ENCODE measurements around the gene YPEL1. TPM values are rescaled to one million over a fixed set of nuclear protein-coding genes. Genes with fewer than 3 reads are reported as not detected.

Gene YPEL1
- total RNA-seq, 3 donors from 2014 or later: 0.13 to 0.19 (median 0.18) TPM

DNA sequence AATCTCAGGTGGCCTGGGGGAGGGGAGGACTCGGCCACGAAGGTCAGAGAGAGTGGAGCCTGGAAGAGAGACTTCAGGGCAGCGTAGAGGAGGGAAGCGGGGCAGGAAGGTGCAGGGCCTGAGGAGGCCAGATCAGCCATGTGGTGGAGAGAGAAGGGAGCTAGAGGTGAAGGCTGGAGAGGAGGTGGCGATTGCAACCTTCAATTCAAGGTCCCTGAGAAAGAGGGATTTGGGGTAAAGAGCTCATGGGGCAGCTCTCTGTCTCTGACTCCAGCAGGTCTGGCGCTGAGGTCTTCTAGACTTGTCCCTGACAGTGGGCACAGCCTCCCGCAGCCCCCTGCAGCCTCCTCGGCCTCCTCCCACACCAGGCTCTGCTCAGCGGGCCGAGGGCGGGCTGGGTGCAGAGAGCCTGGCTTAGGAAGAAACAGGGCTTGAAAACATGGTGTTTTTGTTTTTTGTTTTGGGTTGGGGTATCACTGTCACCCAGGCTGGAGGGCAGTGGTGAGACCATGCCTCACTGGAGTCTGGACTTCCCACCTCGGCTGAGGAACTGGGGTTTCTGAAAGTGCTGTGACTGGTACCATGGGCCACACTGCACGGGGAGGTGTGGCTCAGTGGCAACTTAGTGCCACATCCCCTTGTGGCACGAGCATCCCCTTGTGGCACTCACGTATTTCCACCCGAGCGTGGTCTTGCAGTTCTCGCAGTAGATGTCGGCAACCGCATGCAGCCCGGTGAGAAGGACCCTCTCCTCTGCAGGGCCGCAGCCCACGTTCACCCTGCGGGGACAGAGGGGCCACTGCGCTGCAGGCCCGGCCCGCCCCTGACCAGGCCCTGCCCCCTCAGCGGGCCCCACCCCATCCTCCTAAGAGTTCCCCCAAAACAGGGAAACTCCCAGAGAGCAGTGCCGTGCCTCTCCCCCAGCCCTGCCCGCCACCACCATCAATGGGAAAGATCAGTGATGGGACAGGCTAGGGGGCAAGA, 32.6 kb downstream of the YPEL1 start:
- ATAC-seq (no peak), DNase-seq (no peak)
- Mint-ChIP-seq H3K27me3 (ENCODE audit: low read depth) (no peaks in the 10 kb centered on the region), H3K36me3 (ENCODE audit: insufficient read depth) (no peaks in the 10 kb centered on the region), H3K9me3 (no peaks in the 10 kb centered on the region), H3K4me1 (ENCODE audit: low read depth) (no peaks in the 10 kb centered on the region), H3K4me3 (no peak overlapping the region)

DNA sequence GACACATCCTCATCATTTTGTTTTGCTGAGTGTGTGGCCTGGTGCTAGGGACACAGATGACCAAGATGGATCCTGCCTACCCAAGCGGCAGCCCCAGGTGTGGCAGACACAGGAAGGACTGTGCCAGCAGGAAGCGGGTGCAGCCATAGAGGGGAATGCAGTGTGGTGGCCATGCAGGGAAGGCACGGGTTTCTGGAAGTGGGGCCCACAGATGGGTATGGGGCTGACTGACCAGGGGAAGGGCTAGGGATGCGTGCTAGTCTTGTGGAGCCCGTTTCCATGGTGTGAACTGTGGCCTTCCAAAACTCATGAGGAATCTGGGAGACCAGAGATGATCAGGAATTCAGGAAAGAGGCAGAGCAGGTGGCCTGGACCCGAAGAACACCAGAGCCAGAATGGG, 33.5 kb downstream of the YPEL1 start:
- H3K4me1 Mint-ChIP-seq (ENCODE audit: low read depth): no peaks in the 10 kb centered on the region
- peaks cover 1% of the 10 kb centered on the region for H3K36me3 Mint-ChIP-seq (ENCODE audit: insufficient read depth)
- no peaks in the 10 kb centered on the region for H3K9me3 Mint-ChIP-seq
- H3K4me3 Mint-ChIP-seq: no peak overlapping the region
- no peaks in the 10 kb centered on the region for H3K27me3 Mint-ChIP-seq (ENCODE audit: low read depth)
- ATAC-seq (no peak), DNase-seq (no peak)

DNA sequence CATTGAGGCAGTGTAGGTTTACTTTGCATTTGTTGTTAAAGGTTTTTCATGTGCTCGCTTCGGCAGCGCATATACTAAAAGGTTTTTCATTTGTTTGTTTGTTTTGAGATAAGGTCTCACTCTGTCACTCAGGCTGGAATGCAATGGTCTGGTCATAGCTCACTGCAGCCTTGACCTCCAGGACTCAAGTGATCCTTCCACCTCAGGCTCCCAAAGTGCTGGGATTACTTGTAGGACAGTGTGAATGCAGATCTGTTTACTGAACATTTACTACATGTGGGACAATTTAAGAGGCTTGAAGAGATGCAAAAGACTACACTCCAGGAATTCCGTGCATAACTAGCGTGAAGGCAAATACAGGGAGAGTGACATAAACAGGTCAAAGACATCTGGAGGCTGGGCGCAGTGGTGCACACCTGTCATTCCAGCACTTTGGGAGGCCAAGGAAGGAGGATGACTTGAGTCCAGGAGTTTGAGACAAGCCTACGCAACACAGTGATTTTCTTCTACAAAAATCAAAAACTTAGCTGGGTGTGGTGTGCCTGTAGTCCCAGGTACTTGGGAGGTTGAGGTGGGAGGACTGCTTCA, 34.1 kb downstream of the YPEL1 start:
- DNase-seq (no peak), ATAC-seq (no peak)
- Mint-ChIP-seq H3K9me3 (no peaks in the 10 kb centered on the region), H3K36me3 (ENCODE audit: insufficient read depth) (peaks cover 7% of the 10 kb centered on the region), H3K27me3 (ENCODE audit: low read depth) (no peaks in the 10 kb centered on the region), H3K4me3 (no peak overlapping the region), H3K4me1 (ENCODE audit: low read depth) (no peaks in the 10 kb centered on the region)

DNA sequence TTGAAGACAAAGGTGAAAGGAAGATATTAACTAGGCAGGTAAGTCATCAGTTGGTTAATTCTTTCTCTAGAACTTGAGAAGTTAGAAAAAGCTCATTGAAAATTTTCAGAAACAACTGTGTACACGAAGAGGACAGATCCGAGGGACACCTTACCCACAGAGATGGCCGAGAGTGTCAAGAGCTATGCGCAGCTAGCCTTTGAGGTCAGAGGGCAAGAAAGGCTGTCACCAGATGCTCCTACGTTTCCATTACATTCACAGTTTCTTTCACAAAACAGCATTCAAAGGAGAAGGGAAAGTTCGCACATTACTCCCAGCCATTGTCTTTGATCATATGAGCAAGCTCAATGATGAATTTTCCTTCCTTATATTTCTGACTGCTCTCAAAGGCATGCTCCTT, 34.8 kb downstream of the YPEL1 start:
- DNase-seq (no peak), ATAC-seq (no peak)
- no peaks in the 10 kb centered on the region for H3K27me3 Mint-ChIP-seq (ENCODE audit: low read depth)
- no peaks in the 10 kb centered on the region for H3K9me3 Mint-ChIP-seq
- H3K36me3 Mint-ChIP-seq (ENCODE audit: insufficient read depth): peaks cover 9% of the 10 kb centered on the region
- H3K4me3 Mint-ChIP-seq: no peak overlapping the region
- H3K4me1 Mint-ChIP-seq (ENCODE audit: low read depth): no peaks in the 10 kb centered on the region

DNA sequence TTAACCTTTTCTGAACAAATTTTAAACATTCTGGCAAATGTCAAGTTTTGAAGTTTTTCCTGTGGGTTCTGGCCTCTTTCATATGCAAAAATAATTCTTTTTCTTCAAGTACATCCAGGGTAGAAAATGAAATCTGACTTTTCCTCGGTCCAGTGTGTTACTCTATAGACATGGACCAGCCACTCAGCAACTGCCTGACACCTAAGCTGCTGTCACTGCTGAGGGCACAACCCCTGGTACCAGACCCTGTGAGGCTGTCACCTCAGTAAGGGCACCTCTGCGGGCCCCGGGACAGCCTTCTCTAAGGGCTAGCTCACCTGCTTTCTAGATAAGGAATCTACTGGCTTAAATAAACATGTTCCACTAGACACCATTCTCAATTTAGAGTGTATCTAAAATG, 36.0 kb downstream of the YPEL1 start:
- H3K4me3 Mint-ChIP-seq: no peak overlapping the region
- peaks cover 13% of the 10 kb centered on the region for H3K36me3 Mint-ChIP-seq (ENCODE audit: insufficient read depth)
- DNase-seq: no peak
- H3K4me1 Mint-ChIP-seq (ENCODE audit: low read depth): no peaks in the 10 kb centered on the region
- H3K27me3 Mint-ChIP-seq (ENCODE audit: low read depth): no peaks in the 10 kb centered on the region
- no peak for ATAC-seq
- no peaks in the 10 kb centered on the region for H3K9me3 Mint-ChIP-seq

DNA sequence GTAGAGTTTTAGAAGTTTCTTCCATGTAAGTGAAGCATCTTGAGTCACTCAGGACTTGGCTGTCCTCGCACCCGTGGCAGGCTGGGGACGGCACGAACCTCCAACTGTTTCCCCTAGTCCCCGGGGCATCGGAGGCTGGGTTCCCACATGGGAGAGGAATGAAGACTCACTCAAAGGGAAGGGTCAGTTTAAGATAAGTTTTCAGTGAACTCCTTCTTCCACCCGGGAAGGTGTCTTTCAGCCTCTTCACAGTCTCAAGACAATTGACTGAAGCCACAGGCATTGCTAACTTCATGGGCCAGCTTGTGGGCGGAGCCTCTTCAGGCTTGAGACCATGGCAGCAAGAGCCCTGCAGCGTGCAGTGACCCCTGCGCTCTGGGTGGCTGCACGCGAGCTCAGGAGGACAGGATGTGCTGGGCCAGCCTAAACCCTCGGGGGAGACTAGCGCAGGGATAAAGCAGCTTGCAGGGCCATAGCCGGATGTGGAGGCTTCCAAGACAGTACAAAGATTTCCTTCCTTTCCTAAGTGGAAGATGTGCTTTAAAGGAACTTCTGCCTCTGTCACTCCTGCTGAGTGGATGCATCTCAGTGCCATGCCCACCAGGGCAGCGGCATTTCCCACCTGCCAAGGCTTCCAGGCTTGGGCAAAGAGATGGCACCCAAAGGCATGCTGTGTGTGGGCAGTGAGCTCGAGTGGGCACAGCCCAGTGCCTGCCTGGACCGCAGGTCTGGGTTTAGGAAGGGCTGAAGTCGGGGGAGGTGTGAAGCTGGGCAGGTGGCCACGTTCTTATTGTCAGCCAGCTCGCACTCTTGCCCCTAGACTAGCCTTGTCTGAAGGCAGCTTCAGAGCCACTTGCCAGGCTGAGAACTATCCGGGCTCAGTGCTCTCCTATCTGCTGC, 36.9 kb downstream of the YPEL1 start:
- H3K27me3 Mint-ChIP-seq (ENCODE audit: low read depth): no peaks in the 10 kb centered on the region
- no peaks in the 10 kb centered on the region for H3K4me1 Mint-ChIP-seq (ENCODE audit: low read depth)

DNA sequence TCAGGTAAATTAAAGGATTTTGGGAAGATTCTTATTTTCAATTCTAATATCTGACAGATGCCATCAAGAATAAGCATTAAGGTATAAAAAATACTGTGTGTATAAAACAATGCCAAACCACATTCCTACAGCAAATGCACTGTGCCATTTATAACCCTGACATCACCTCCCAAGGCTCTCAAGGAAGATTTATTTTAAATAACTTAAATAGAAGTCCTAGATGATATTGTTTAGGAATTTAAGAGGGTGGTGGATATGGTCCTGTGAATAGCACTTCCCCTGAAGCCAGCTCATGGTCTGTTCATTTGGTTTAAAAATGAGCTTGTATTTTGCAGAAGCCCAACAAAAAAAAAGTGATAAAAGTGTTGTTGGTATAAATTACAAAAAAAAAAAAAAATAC, 37.7 kb downstream of the YPEL1 start:
- no peak overlapping the region for H3K4me3 Mint-ChIP-seq
- no peaks in the 10 kb centered on the region for H3K9me3 Mint-ChIP-seq
- peaks cover 15% of the 10 kb centered on the region for H3K36me3 Mint-ChIP-seq (ENCODE audit: insufficient read depth)
- ATAC-seq (no peak), DNase-seq (no peak)
- no peaks in the 10 kb centered on the region for H3K27me3 Mint-ChIP-seq (ENCODE audit: low read depth)
- no peaks in the 10 kb centered on the region for H3K4me1 Mint-ChIP-seq (ENCODE audit: low read depth)

More for the DNA sequence above, 36.9 kb downstream of the YPEL1 start:
- ATAC-seq (no peak), DNase-seq (no peak)
- no peaks in the 10 kb centered on the region for H3K9me3 Mint-ChIP-seq
- H3K36me3 Mint-ChIP-seq (ENCODE audit: insufficient read depth): peaks cover 13% of the 10 kb centered on the region
- H3K4me3 Mint-ChIP-seq: no peak overlapping the region

DNA sequence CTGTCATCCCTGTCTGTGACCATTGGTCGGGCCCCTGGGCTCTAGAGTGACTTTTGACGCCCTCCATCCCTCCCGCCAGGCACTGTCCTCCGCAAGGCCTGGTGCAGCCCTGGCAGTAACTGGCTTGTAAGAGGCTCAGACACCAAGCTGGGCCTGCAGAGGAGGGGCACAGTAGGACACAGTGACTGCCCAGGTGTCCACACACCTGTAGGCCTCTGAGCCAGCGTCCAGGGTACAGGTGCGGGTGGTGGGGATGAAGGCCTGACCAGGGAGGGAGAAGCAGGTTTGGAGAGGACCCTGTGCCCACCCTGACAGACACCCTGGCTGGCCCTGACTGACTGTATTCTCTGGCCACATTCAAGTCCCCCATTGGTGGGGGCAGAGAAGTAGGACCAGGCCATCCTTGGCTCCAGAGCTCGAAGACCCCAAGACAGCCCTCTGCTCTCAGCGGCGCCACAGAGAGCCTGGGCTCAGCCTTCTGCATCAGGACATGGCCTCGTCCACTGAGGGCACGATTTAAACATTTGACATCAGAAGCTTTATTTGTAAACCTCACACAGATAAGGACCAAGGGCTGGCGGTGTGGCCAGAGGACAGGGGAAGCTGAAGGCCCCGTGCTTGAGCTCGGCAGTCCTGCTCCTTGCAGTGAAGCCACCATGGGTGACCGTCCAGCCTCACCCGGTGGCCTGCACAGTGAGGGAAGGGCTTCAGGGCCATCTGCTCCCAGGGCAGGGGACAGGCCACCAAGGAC, 38.4 kb downstream of the YPEL1 start:
- DNase-seq (no peak), ATAC-seq (no peak)
- Mint-ChIP-seq H3K4me3 (no peak overlapping the region), H3K27me3 (ENCODE audit: low read depth) (no peaks in the 10 kb centered on the region), H3K36me3 (ENCODE audit: insufficient read depth) (peaks cover 15% of the 10 kb centered on the region), H3K4me1 (ENCODE audit: low read depth) (no peaks in the 10 kb centered on the region), H3K9me3 (no peaks in the 10 kb centered on the region)

DNA sequence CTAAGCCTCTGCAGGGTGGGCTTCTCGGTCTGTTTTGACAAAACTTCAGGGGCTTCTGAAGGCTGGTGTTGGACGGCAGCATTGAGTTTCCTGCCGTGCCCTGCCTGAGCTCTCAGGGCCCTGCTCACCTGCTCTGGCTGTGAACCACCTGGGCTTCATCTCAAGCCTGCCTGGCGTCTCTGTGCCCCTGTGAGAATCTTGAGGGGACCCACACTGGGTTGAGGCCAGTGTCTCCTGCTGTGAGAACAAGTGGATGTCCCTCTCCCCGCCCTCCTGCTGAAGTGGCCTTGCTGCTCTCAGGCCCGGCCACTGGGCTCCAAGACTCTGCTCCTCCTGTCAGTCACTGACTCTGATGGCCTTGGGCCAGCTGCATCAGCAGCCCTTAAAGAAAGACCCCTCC, 39.5 kb downstream of the YPEL1 start:
- no peaks in the 10 kb centered on the region for H3K9me3 Mint-ChIP-seq
- peaks cover 17% of the 10 kb centered on the region for H3K36me3 Mint-ChIP-seq (ENCODE audit: insufficient read depth)
- H3K27me3 Mint-ChIP-seq (ENCODE audit: low read depth): no peaks in the 10 kb centered on the region
- no peak overlapping the region for H3K4me3 Mint-ChIP-seq
- ATAC-seq: no peak
- no peak for DNase-seq
- no peaks in the 10 kb centered on the region for H3K4me1 Mint-ChIP-seq (ENCODE audit: low read depth)

DNA sequence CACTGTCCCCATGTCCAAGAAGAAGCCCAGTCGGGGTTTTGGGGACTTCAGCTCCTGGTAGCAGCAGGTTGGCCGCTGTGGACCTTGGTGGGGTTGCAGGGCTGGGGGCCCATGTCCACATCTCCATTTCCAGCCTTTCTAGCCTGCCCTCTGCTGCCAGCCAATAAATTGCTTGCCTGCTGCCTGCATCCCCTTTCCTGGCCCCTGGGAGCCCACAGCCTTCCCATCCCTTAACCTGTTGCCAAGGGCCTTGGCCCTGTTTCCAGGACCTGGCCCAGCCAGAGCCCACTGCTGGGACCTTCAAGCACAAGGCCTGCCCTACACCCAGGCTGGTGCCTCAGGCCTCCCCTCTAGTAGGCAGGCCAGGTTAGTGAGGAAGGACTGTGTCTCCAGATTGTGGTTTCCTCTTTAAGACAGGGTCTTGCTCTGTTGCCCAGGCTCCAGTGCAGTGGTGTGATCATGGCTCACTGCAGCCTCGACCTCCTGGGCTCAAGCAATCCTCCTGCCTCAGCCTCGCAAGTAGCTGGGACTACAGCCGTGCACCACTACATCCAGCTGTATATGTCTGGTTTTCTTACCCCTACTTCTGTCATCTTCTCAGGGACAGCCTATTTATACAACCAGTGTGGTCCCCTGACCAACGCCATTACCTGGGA, 40.0 kb downstream of the YPEL1 start:
- no peaks in the 10 kb centered on the region for H3K27me3 Mint-ChIP-seq (ENCODE audit: low read depth)
- ATAC-seq (no peak), DNase-seq (no peak)
- peaks cover 19% of the 10 kb centered on the region for H3K36me3 Mint-ChIP-seq (ENCODE audit: insufficient read depth)
- H3K4me3 Mint-ChIP-seq: no peak overlapping the region
- peaks cover 2% of the 10 kb centered on the region for H3K4me1 Mint-ChIP-seq (ENCODE audit: low read depth)
- H3K9me3 Mint-ChIP-seq: no peaks in the 10 kb centered on the region

DNA sequence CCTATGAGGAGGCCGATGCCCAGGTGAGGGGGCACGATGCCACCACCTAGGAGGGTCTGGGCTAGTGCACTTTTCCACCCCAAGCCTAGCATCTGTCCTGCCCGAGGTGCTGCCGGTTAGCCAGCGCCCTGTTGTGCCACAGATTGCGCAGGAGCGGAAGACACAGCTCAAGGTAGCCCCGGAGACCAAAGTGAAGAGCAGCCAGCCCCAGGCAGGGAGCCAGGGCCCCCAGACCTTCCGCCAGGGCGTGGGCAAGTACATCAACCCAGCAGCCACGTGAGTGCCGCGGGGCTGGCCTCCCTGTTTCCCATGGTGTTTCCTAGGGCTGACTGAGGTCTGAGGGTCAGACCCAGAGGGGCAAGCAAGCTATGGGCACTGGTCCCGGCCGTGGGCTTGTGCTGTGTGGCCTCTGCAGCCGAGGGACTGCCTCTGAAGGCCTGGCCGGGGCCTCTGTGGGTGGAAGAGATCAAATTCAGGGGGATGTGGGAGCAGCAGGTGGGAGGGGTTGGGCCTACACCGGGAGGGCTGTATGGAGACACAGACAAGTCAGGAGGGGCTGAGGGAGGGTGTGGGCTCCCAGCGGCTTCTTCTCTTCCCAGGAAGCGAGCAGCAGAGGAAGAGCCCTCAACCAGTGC, 40.7 kb downstream of the YPEL1 start:
- H3K27me3 Mint-ChIP-seq (ENCODE audit: low read depth): no peaks in the 10 kb centered on the region
- no peak for DNase-seq
- no peaks in the 10 kb centered on the region for H3K9me3 Mint-ChIP-seq
- H3K4me3 Mint-ChIP-seq: no peak overlapping the region
- peaks cover 5% of the 10 kb centered on the region for H3K4me1 Mint-ChIP-seq (ENCODE audit: low read depth)
- H3K36me3 Mint-ChIP-seq (ENCODE audit: insufficient read depth): peaks cover 22% of the 10 kb centered on the region
- no peak for ATAC-seq

DNA sequence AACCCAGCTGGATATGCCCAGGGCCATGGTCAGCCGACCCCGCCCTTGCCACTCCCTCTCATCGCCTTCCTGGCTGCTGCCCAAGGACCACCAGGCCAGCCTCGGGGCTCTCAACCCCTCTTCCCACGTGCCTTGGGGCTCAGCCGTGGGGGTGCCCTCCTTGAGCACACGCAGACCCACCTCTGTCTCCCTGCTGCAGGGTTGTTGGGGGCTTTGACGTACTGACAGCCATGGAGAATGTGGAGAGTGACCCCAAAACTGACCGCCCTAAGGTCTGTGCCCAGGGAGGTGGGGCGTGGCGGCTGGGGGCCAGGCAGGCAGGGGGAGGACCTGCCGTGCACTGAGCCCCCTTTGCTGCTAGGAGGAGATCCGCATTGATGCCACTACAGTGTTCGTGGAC, 41.2 kb downstream of the YPEL1 start:
- Mint-ChIP-seq H3K9me3 (no peaks in the 10 kb centered on the region), H3K4me1 (ENCODE audit: low read depth) (peaks cover 10% of the 10 kb centered on the region), H3K4me3 (no peak overlapping the region), H3K36me3 (ENCODE audit: insufficient read depth) (peaks cover 22% of the 10 kb centered on the region), H3K27me3 (ENCODE audit: low read depth) (no peaks in the 10 kb centered on the region)
- ATAC-seq: no peak
- DNase-seq: no peak

DNA sequence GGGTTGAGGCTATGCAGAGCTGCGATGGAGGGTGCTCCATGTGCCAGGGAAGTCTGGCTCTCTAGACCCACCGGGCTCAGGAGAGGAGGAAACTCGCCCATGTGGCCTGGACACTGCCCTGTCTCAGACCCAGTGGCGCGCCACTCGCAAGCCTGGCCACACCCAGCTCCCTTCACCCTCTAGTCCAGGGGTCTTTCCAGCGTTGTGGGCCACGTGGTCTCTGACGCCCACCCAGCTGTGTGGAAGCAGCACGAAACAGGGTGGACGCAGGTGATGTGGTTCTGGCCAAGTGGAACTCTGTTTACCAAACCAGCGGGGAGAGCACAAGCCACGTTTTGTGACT, 41.6 kb downstream of the YPEL1 start:
- Mint-ChIP-seq H3K4me1 (ENCODE audit: low read depth) (peaks cover 10% of the 10 kb centered on the region), H3K9me3 (no peaks in the 10 kb centered on the region), H3K36me3 (ENCODE audit: insufficient read depth) (peaks cover 22% of the 10 kb centered on the region), H3K27me3 (ENCODE audit: low read depth) (no peaks in the 10 kb centered on the region), H3K4me3 (no peak overlapping the region)
- no peak for DNase-seq
- ATAC-seq: no peak

All from activated T-cell treated with anti-CD3 and anti-CD28 coated beads, Interleukin-2, amount 50 U/mL, for 4 hours (primary cell).